ENCODE data around the gene STK32C.
A peak's percentile ranks its signal among the peaks of the same experiment; 100 is the strongest.
"Not testable (repeated sequence)": the region's sequence is repeated elsewhere in the genome, so short reads cannot be mapped to it uniquely, and the experiment has no call there.

Gene STK32C

DNA sequence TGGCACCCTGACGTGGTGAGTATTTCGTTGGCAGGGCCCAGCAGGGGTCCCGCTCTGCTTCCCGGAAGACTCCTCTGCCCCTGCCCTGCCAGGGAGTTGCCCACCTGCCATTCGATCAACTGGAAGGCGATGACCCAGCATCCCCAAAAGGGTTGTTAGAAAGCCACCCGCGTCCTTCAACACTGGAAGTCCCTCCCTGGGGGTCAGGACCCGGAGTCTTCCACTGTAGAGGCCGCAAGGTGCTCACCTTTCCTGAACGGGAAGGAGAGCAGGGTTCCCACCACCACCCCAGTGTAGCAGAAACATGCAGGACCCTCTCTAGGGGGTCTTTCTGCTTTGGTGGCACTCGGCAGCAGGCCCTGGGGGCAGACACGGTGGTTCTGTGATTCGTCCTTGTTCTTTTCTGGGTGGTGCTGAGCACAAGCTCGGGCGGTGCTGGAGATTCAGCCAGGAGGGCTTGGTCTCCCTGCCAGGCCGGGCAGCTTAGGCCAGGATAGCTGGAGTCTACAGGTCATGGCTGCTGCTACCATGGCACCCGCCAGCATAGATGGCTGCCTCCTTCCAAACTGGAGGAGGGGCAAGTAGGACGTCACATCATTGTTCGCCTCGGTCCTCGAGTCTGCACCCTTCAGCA, 140.6 kb downstream of the STK32C start:
- no peak for DNase-seq (ENCODE audit: low read depth)

- no peak for DNase-seq (ENCODE audit: low read depth)
These were observed 141.4 kb downstream of the STK32C start for GRCh38 chr10:132166216-132166950.

DNA sequence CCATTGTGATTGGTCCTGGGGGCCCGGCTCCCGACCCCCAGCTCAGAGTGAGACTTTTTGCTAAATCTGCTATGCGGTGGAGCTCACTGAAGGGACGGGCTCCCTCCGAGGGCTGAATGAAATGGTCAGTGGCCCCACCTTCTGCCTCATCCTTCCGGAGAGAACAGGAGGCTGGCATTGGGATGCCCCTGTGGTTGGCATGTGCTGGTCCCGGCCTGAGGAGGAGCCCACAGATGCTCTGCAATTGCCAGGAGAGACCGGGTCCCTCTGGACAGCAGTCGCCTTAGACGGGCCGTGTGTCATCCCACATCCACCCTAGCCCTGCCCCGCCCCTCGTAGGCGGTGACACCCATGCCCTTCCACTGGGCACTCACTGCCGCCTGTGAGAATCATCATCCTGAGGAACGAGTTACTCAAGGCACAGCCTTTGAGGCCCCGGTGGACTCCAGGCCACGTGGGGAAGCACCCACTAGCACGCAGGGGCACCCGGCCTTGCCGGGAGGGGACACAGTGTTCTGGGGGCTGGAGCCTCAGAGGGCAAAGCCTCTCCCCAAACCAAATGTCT, 142.3 kb downstream of the STK32C start:
- no peak for DNase-seq (ENCODE audit: low read depth)

- no peak for DNase-seq (ENCODE audit: low read depth)
These were observed 142.9 kb downstream of the STK32C start for GRCh38 chr10:132164761-132165278.

GRCh38 chr10:132163826-132164515, 143.8 kb downstream of the STK32C start:
- no peak for DNase-seq (ENCODE audit: low read depth)

- DNase-seq (ENCODE audit: low read depth), result peak; percentile 30
These were observed 144.4 kb downstream of the STK32C start for GRCh38 chr10:132163278-132163765.

DNA sequence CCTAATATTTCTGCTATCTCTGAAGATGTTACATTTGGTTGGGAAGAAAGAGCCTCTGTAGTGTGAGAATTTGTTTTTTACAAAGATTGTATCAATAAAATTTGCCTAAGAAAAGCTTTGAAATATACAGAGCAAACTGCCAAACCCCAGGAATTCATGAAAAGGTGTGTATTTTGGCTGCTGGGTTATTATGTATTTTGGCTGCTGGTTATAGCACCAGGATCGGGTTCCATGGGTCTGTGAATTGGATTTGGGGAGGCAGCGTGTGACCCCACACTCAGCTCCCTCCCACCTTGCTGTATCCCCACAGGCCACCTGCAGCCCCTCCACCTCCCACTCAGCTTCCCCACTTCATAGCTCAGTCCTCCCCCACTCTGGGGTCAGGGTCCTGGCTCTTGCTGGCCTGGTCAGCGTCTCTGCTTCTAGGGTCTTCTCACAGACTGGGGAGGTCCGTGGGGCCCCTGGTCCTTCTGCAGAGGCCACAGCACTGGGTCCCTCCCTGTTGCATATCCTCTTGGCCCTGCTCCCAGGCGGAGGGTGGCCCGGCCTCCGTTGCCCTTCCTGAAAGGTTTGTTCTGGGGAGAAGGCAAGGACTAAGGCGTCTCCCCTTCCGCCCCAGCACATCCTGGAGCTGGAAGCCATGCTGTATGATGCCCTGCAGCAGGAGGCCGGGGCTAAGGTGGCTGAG, 145.0 kb downstream of the STK32C start:
- DNase-seq (ENCODE audit: low read depth), result no peak

GRCh38 chr10:132162021-132162531, 145.7 kb downstream of the STK32C start:
- DNase-seq (ENCODE audit: low read depth), result no peak

DNA sequence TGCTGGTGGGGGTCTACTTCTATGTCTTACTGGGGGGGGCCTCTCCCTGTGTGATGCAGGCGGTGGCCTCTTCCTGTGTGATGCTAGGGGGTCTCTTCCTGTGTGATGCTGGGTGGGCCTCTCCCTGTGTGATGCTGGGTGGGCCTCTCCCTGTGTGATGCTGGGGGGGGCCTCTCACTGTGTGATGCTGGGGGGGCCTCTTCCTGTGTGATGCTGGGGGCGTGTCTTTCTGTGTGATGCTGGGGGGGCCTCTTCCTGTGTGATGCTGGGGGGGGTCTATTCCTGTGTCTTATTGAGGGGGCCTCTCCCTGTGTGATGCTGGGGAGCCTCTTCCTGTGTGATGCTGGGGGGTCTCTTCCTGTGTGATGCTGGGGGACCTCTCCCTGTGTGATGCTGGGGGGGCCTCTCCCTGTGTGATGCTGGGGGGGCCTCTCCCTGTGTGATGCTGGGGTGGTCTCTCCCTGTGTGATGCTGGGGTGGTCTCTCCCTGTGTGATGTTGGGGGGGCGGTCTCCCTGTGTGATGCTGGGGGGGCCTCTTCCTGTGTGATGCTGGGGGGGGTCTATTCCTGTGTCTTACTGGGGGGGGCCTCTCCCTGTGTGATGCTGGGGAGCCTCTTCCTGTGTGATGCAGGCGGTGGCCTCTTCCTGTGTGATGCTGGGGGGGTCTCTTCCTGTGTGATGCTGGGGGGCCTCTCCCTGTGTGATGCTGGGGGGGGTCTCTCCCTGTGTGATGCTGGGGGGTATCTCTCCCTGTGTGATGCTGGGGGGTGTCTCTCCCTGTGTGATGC, 146.7 kb downstream of the STK32C start:
- not testable (repeated sequence) for DNase-seq (ENCODE audit: low read depth)

DNA sequence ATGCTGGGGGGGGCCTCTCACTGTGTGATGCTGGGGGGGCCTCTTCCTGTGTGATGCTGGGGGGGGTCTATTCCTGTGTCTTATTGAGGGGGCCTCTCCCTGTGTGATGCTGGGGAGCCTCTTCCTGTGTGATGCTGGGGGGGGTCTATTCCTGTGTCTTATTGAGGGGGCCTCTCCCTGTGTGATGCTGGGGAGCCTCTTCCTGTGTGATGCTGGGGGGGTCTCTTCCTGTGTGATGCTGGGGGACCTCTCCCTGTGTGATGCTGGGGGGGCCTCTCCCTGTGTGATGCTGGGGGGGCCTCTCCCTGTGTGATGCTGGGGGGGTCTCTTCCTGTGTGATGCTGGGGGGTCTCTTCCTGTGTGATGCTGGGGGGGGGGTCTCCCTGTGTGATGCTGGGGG, 147.5 kb downstream of the STK32C start:
- DNase-seq (ENCODE audit: low read depth), result not testable (repeated sequence)

DNA sequence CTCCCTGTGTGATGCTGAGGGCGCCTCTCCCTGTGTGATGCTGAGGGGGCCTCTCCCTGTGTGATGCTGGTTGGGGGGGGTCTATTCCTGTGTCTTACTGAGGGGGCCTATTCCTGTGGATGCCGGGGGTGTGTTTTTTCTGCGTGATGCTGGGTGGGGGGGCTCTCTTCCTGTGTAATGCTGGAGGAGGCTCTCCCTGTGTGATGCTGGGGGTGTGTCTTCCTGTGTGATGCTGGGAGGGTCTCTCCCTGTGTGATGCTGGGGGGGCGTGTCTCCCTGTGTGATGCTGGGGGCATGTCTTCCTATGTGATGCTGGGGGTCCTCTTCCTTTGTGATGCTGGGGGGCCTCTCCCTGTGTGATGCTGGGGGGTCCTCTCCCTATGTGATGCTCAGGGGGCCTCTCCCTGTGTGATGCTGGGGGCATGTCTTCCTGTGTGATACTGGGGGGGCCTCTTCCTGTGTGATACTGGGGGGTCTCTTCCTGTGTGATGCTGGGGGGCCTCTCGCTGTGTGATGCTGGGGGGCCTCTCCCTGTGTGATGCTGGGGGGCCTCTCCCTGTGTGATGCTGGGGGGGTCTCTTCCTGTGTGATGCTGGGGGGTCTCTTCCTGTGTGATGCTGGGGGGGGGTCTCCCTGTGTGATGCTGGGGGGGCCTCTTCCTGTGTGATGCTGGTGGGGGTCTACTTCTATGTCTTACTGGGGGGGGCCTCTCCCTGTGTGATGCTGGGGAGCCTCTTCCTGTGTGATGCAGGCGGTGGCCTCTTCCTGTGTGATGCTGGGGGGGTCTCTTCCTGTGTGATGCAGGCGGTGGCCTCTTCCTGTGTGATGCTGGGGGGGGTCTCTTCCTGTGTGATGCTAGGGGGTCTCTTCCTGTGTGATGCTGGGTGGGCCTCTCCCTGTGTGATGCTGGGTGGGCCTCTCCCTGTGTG, 148.2 kb downstream of the STK32C start:
- not testable (repeated sequence) for DNase-seq (ENCODE audit: low read depth)

GRCh38 chr10:132158823-132159222, 148.9 kb downstream of the STK32C start:
- DNase-seq (ENCODE audit: low read depth), result no peak

DNA sequence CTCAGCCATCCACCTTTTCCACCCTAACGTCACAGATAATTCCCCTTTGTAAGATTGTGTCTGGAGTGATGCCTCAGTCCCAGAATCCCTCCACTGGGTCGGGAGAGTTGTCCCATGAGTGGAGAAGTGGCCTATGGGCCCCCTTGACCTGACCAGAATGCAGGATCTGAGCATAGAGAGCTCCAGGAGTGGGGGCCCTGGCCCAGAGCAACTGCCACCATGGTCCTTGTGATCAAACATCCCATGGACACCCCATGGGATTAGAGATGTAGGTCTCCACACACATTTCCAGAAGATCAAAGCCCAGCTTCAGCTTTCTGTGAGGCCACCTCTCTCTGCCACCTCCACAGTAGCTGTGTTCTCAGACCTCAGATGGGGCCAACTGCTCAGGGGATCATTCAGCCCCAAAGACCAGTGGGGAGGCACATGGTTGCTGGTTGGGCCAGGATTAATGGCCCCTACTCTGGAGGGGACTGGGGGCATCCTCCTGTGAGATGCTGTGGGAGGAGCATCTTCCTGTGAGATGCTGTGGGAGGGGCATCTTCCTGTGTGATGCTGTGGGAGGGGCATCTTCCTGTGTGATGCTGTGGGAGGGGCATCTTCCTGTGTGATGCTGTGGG, 149.5 kb downstream of the STK32C start:
- DNase-seq (ENCODE audit: low read depth), result no peak
